ENCODE measurements around the gene PIGL.

DNA sequence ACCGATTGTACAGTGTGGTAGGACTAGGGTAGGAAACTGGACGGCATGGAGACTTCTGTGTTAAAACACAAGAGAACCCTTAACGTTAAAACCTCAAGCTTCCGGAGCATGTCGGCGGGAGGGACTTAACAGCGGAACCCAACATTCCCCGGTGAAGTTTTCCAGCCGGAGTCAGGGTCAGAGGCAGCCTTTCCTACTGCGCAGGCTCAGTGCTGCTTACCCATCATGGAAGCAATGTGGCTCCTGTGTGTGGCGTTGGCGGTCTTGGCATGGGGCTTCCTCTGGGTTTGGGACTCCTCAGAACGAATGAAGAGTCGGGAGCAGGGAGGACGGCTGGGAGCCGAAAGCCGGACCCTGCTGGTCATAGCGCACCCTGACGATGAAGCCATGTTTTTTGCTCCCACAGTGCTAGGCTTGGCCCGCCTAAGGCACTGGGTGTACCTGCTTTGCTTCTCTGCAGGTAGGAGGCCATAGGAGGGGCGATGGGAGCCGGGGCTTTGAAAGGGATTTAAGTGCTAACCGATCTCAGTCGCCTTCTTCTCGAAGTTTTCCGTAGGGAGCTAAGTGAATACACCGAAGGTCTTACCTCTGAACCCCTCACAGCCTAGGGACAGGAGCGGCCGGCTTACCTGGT lies at the start of gene PIGL:
- TF ChIP-seq, protein P1, sequence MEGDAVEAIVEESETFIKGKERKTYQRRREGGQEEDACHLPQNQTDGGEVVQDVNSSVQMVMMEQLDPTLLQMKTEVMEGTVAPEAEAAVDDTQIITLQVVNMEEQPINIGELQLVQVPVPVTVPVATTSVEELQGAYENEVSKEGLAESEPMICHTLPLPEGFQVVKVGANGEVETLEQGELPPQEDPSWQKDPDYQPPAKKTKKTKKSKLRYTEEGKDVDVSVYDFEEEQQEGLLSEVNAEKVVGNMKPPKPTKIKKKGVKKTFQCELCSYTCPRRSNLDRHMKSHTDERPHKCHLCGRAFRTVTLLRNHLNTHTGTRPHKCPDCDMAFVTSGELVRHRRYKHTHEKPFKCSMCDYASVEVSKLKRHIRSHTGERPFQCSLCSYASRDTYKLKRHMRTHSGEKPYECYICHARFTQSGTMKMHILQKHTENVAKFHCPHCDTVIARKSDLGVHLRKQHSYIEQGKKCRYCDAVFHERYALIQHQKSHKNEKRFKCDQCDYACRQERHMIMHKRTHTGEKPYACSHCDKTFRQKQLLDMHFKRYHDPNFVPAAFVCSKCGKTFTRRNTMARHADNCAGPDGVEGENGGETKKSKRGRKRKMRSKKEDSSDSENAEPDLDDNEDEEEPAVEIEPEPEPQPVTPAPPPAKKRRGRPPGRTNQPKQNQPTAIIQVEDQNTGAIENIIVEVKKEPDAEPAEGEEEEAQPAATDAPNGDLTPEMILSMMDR (conservative IDR thresholded peaks at IDR 0.05) = no peak
- no peak for TF ChIP-seq EZH2 (IDR thresholded peaks at IDR 0.05; ENCODE audit: low read depth)

Data from PC-9 (cell line).